GM19397 (cell line): ENCODE measurements around the gene DSG1.
"Not testable (repeated sequence)": the region's sequence is repeated elsewhere in the genome, so short reads cannot be mapped to it uniquely, and the experiment has no call there.

Experiments used
- ATAC-seq: cut with Tn5 transposase; IDR thresholded peaks from one replicate; pipeline ENCODE4 v1.9.1; 2021; ENCODE audit warnings: mild to moderate bottlenecking, moderate library complexity; ENCODE audit not compliant: unreplicated experiment

DSG1 gene

DNA sequence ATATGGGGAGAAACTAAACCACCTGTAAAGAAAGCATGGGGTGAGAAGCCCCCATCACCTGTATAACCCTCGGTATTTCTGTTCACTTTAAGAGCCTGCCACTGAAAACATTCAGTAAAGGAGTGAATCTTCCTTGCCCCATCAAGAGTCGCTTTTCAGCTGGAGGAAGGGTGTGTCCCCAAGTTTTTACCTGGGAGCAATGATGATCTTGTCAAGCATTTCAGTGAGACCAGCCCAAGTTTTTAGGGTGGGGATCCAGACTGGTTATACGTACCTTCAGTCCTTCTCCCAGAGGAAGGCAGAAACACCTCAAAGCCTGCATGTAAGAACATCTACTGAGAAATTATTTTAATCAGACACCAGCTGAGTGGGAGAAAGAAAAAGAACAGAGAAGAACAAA, at the start of gene DSG1:
DSG1 (plus strand) TSS at position 301 of the 400 bp plus-strand sequence. CDS start 141 bp downstream, outside the sequence.
- ATAC-seq, result no peak

DNA sequence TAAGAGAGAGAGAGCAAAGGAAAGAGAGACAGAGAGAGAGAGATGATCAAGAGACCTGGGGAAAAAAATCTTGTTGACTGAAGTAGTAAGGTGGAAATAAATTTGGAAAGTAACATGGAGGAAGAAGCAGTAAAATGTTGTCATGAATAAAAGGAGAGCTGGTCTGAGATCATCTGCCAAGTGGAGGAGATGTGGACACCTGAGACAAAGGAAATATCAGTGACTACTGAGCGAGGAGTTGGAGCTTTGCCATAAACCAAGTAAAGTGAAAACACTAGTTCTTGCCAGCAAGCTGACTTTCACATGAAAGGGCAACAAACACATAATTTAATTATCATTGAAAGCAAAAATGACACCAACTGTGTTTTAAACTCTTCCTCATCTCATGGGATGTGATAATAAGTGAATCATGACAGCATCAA, 49.0 kb upstream of the DSG1 start:
- ATAC-seq, result no peak

DNA sequence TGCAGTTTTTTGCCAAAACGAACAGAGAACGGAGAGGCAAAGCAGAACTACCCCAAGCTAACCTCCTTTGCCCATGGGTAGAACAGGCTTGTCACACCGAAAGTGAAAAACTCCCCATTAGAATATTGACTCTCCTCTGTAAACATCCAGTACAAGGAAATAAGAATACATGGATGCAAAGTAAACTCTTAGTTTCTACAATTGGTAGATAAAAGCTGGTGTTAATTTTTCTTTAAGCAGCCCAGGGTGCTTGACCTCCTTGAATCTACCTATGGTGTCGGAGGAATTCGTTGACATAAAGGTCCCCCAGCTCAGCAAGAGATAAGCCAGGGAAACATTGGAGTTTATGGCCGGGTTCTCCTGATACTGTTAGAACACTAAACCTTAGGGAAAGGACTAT, 48.4 kb upstream of the DSG1 start:
- no peak for ATAC-seq

DNA sequence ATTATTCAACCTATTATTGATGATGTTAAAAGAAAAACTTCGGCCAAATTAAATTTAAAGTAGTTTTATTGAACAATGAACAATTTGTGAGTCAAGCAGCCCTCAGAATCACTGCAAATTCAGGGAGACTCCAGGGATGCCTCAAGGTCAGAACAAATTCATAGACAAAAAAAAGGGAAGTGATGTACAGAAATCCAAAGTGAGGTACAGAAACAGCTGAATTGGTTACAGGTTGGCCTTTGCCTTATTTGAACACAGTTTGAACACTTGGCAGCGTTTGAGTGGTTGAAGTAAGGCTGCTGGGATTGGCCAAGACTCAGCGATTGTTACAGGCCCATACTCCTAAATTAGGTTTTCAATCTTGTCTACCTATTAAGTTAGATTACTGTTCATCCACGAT, 47.4 kb upstream of the DSG1 start:
- ATAC-seq, result no peak

DNA sequence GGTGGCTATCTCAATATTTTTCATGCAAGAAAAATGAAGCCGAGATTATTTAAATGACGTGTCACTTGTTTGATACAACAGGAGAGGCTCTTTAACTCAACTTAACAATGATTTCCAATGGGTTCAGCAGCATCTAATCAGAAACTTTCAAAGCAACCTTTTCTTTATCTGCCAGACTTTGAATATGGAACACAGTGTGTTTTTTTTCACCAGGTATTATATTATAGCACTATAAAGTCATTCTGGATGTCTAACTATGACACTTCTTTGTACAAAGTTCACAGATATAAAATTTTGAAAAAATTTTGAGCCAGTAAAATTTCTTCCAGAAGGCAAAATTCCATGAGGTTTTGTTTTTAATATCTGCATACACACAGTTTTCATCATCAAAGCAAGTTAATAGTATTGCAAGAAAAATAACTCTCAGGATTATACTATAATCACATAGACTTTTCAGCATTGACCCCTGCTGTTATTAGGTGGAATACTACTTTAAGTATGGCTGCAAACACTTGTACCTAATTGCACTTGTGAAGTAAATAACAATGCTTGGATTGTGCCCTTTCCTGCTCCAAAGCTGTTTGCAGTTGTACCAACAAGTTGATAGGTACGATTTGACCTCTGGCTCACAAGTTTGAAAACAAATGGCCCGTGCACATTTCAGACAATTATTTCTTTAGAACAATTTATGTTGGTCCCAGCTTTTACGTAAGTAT, 44.0 kb upstream of the DSG1 start:
- no peak for ATAC-seq

DNA sequence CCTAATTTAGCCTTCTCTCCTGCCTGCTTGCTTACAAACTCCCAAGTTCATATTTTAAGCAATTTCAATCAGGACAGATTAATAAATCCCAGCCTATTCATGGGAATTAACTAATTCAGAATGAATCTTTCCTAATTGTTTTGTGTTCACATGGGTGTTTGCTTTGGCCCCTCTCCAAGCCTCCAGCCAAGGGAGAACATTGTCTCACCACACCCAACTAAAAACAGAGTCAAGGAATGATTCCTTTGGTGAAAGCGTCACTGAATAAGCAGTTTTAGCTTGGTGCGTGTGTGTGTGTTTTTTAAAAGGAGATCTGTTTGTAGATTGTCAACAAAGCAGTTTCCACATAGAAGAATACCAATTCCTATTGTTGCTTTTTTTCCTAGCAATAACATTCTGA, 43.0 kb upstream of the DSG1 start:
- ATAC-seq, result no peak

DNA sequence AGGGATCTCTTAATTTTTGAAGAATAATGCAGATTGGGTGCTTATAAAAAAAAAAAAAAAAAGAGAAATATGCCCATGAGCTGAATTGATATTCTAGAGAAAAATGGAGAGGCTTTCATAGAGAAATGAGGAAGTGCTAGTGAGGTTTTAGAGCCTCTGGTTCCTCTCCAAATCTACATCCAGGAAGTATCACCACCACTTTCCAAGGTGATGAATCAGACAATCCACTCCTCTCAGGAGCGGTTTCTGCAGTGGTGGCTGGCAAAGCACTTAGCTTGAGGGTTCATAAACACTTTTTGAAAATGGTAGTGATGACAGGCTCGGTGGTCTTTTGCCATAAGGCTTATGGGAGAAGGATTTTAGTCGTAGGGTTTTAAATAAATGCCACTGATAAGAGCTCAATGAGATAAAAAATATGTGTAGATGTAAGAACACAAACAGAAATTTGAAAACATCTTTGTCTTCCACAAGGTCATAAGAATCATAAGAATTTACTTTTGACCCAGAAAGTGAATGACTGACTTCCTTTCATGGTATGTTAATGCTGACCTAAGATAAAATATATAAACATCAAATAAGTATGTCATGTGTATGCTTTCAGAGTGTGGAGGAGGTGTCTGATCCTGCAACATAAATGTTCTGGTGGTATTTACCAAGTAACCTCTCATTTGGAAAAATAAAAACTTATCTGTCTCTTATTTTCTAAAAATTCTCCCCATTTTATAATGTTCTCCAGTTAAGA, 42.1 kb upstream of the DSG1 start:
- no peak for ATAC-seq

DNA sequence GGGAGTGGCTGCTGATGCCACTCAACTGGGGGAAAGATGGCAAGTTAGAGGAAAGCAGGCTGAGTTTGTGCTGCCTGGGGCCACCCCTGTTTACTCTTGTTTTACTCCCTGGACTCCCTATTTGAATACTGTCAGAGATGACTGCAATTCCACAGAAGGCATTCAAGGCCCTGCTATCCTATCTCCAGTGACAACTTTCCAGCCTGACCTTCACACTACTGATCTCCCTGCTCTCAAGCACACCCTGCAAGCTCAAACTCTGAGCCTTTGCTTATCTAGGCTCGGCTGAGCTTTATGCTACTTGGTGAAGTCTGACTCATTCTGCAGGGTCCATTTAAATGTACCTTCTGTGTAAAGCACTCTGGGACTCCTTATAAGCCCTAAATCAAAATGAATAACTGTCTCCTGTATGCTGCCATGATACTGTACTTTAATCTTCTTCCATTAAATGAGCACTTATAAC, 39.3 kb upstream of the DSG1 start:
- no peak for ATAC-seq

DNA sequence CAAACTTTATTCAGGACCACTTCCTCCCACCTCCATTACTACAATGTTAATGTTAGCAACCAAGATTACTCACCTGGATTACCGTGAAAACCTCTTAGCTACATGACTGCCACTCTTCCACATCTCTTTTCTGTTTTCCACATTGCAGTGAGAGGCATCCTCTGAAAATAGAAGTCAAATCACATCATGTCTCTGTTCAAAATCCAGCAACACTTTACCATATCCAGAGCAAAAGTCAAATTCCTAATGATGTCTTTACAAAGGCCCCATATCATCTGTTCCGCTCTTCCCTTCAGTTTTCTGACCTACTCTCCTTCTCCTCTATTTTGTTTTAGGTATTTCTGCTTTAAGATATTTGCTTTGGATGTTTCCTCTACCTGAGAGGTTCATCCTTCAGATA, 37.5 kb upstream of the DSG1 start:
- no peak for ATAC-seq

DNA sequence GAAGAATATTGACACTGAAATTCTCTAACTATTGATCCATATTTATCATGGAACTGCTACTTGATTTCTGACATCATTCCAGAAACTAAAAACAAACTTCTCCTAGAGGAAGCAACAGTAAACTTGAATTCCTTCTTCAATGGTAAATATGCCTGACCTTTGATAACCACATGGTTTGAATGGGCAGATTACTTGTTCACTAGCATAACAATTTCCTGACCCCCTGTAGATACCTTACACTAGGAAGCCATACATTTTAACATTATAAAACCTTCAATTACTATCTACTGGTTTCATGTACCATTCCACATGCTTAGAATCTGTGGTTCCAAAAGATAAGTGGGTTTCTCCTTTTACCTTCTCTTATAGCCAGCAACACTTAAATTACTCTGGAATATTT, 36.5 kb upstream of the DSG1 start:
- ATAC-seq, result no peak

DNA sequence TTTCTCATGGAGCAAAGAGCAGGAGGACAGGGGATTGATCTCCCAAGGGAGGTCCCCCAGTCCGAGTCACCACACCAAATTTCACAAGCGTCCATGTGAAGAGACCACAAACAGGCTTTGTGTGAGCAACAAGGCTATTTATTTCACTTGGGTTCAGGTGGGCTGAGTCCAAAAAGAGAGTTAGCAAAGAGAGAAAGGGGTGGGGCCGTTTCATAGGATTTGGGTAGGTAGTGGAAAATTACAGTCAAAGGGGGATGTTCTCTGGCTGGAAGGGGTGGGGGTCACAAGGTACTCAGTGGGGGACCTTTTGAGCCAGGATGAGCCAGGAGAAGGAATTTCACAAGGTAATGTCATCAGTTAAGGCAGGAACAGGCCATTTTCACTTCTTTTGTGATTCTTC, 28.5 kb upstream of the DSG1 start:
- ATAC-seq, result not testable (repeated sequence)

DNA sequence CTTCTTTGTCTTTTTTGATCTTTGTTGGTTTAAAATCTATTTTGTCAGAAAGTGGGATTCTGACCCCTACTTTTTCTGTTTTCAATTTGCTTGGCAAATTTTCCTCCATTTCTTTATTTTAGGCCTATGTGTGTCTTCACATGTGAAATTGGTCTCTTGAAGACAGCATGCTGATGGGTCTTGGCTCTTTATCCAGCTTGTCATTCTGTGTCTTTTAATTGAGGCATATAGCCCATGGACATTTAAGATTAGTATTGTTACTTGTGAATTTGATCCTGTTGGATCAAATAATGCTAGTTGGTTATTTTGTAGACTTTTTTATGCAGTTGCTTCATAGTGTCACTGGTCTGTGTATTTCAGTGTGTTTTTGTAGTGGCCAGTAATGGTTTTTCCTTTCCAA, 26.3 kb upstream of the DSG1 start:
- ATAC-seq, result no peak

DNA sequence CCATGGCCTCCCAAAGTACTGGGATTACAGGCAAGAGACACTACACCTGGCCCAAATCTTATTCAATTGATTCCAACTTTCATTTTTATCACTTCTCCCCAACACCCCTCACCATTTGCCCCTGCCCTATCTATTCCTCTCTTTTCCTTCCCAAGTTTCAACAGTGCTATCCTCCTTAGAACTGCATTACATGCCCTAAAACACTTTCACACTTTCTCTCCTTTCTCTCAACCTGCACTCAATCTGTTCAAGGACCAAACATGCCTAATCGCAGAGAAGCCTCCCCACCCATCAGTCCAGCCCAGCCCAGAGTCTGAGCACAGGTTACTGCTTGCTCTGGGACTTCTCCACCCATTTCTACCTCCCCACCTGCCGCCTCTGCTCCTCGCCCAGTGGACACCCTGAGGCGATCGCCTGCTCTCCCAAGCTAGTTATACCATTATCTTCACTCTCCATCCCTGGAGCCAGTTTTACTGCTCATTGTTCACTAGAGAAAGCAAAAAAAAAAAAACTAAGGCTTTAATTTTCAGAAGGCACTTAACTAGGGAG, 23.7 kb upstream of the DSG1 start:
- ATAC-seq, result no peak

DNA sequence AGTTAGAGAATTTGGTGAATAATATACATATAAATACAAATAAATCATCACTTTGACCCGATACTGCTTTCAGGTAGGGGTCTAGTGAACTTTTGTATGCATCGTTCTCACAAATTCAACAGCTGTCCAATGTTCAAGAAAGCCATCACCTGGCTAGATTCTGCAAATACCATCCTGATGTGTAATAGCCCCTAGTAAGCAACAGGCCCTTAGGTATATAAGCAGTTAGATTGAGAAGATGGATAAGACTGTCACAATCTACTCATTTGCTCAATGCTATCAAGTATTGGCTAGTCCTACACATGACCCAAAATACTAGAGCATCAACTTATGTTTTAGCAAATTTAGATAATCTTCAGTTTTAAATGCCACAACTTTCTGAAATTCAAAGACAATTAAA, 20.7 kb upstream of the DSG1 start:
- ATAC-seq, result no peak

DNA sequence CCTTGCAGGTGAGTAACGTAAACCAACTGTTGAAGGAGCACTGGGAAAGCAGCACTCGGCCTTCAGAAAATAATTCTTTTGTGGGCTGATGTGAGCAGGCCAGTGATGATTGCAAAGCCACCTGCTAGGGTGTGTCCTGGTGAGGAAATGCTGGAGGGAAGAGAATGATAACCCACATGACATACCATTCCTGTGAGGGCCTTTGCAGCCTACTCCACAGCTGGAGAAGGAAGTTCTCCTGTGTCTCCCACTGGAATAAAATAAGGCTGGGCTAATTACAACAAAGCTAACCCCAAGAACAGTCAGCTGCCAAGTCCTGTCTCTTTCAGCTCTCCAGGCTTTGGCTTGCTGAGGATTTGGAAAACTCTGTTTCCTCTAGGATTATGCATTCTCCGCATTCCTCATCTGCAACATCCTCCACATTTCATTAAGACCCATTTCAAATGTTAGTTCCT, 16.7 kb upstream of the DSG1 start:
- no peak for ATAC-seq

DNA sequence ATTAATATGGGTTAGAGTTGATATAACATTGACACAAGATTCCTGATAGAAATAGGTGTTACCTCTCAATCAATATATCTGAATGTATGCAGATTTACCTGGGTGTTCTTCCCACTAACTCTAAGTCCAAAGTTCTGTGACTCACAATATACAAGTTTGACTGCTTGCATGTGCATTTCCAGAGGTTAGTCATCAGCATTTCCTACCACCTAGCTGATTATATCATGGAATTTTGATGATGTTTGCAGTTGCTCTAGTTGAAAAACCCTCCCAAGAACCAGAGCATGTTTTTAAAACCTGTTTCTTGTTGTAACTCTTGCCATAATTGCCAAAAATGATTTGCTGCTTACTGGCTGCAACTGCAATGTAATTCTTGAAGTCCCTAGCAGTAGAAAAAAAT, 15.0 kb upstream of the DSG1 start:
- no peak for ATAC-seq

DNA sequence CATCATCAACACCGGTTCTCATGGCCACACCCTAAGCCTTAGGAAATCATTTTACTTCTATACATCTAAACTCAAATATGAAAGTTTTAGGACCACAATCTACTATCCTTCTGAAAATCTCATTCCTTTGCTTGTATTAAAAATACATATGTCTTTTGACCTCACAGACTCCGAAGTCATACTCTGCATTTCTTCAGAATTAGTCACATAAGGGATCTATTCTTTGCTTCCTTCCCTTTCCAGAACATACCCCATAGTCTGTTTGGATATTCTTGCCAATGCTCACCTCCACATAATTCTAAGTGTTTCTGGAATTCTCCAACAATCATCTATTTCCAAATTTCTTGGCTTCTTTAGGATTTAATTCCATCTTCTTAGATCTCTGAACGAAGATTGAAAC, 14.2 kb upstream of the DSG1 start:
- no peak for ATAC-seq

DNA sequence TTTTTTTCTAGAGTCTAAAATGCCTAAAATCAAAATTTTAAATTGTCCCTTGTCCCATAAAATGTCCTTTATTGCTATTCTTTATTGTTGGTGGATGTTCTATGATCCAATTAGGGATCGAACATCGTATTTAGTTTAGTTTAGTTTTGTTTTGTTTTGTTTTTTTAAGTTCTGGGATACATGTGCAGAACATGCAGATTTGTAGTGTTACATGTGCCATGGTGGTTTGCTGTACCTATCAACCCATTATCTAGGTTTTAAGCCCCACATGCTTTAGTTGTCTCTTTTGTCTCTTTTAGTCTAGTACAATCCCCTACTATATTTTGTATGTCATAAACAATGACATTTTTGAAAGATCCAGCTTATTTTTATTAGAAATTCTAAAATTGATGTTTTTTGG, 8.8 kb upstream of the DSG1 start:
- ATAC-seq, result no peak

DNA sequence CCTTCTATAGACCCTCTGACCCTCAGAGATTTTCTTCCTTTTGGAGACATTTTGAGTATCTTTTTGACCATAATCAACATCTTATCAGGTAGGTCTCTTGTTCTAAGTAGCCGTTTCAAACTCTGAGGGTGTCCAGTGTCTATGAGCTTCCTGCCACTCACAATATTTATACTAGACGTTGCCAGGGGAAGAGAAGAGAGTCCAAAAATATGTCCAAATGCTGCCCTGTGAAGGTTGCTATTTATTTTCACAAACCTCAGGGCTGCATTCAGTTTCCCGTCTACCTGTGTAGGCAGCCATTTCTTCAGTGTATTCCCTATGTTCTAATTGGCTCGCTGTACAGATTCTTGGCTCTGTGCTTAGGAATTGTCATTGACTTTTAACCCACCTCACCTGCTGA, 986 bp upstream of the DSG1 start:
- ATAC-seq, result no peak

DNA sequence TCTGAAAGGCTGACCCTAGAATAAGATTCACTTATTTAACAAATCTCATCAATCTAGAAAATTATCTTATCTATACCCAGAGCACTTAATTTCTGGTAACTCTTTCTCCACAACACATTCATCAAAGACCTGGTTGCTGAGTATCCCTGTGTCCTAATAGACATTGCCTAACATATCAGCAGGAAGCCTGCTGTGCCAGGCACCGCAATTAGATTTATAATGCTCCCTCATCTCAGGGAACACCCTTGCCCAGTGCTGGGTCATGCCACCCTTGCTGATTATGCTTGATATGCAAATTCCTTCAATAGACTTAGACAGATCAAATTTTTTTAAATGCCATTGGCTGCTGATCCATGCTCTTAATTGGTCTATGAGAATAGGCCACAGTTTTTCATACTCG, 3.8 kb downstream of the DSG1 start:
- ATAC-seq, result no peak

DNA sequence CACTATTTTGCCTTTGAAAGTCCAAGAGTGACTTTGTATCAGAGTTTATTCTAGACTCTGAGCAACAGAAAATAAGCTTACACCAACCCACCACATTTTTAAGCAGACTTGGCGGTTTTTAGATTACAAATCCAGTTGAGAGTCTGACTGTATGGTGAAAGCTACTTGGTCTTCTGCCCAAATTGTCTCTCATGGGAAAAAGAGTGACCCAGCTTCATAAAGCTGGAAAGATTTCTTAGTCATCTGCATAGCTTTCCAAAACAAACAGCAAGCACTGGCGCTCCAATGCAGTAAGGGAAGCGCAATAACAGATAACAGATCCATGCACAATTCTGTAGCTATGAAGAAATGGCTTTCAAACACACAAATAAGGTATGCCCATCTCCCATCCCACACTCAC, 7.1 kb downstream of the DSG1 start:
- ATAC-seq, result no peak

DNA sequence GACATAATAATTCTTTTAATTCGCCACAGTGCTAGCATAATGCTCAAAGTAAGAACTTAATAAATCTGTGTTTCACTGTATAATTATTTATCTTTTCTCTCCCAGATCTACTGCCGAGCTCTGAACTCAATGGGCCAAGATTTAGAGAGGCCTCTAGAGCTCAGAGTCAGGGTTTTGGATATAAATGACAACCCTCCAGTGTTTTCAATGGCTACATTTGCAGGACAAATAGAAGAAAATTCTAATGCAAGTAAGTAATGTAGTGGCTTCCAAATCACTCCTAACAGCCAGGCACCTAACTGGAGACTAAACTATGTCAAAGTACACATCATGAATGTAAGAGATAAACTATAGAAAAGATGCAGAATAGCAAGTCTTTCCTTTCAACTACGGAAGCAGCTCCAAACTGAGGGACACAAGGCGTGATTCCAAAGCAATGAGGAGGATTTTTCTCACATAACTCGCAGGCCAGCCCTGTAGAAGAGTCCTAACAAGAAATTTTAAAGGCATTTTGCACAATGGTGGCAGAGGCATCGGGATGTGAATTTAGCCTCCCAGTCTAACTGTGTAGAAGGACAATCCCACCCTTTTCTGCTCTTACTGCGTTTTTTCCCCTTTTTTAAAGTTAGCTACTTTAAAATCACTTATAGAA, 12.0 kb downstream of the DSG1 start:
- no peak for ATAC-seq
